GM12864 (cell line): ENCODE results near the gene TAF1B.

Experiments
- DNase-seq: peaks from one replicate; pipeline ENCODE4 v3.0.0-alpha.2; 2011; ENCODE audit warnings: low read depth
- H3K4me3 ChIP-seq: 2 replicates; pipeline ENCODE4 v1.5.1; 2011; ENCODE audit warnings: mild to moderate bottlenecking, low read depth, low read length, control low read depth
- CTCF ChIP-seq: IDR thresholded peaks from 2 replicates; pipeline ENCODE4 v1.5.1; 2011; ENCODE audit warnings: low read depth, mild to moderate bottlenecking, moderate library complexity, low read length, control low read depth, inconsistent platforms; ENCODE audit errors: missing control alignments

TAF1B gene

GRCh38 chr2:9879455-9880194 lies 36.4 kb downstream of the TAF1B start:
- DNase-seq: no peak
- H3K4me3 ChIP-seq: no peak overlapping the region
- TF ChIP-seq CTCF: no peak

GRCh38 chr2:9883897-9884296 lies 40.6 kb downstream of the TAF1B start:
- TF ChIP-seq CTCF: no peak
- no peak for DNase-seq
- H3K4me3 ChIP-seq: no peak overlapping the region

GRCh38 chr2:9884436-9884835 lies 41.2 kb downstream of the TAF1B start:
- TF ChIP-seq CTCF: no peak
- H3K4me3 ChIP-seq: no peak overlapping the region
- DNase-seq: no peak

- no peak for DNase-seq
- no peak overlapping the region for H3K4me3 ChIP-seq
- TF ChIP-seq CTCF: no peak
Observed at GRCh38 chr2:9885036-9885684, 41.9 kb downstream of the TAF1B start.

GRCh38 chr2:9887513-9887912 lies 44.2 kb downstream of the TAF1B start:
- H3K4me3 ChIP-seq: no peak overlapping the region
- TF ChIP-seq CTCF: no peak
- DNase-seq: no peak

GRCh38 chr2:9889812-9890261 lies 46.6 kb downstream of the TAF1B start:
- no peak for TF ChIP-seq CTCF
- no peak overlapping the region for H3K4me3 ChIP-seq
- no peak for DNase-seq

- no peak overlapping the region for H3K4me3 ChIP-seq
- TF ChIP-seq CTCF: no peak
- no peak for DNase-seq
Observed at GRCh38 chr2:9892236-9892635, 49.0 kb downstream of the TAF1B start.
